IPS-NIHi11 (cell line): ENCODE data around the gene ADGRB3.

Source experiments
- DNase-seq: peaks from one replicate; pipeline ENCODE4 v3.0.0; 2012; ENCODE audit warnings: mixed read lengths, low spot score

The ADGRB3 gene

GRCh38 chr6:68704485-68704884, 69.4 kb downstream of the ADGRB3 start:
- DNase-seq, result no peak

- no peak for DNase-seq
Measured at GRCh38 chr6:68709091-68709490, 74.0 kb downstream of the ADGRB3 start.

GRCh38 chr6:68709882-68710281, 74.8 kb downstream of the ADGRB3 start:
- no peak for DNase-seq

GRCh38 chr6:68710496-68710895, 75.4 kb downstream of the ADGRB3 start:
- DNase-seq, result no peak

- DNase-seq, result no peak
Measured at GRCh38 chr6:68710916-68711315, 75.8 kb downstream of the ADGRB3 start.

GRCh38 chr6:68711386-68712000, 76.4 kb downstream of the ADGRB3 start:
- DNase-seq, result no peak

GRCh38 chr6:68716620-68717019, 81.5 kb downstream of the ADGRB3 start:
- DNase-seq, result no peak

- DNase-seq, result no peak
Measured at GRCh38 chr6:68718385-68719073, 83.4 kb downstream of the ADGRB3 start.

GRCh38 chr6:68719761-68720160, 84.7 kb downstream of the ADGRB3 start:
- no peak for DNase-seq

- DNase-seq, result no peak
Measured at GRCh38 chr6:68722891-68723527, 87.9 kb downstream of the ADGRB3 start.

- no peak for DNase-seq
Measured at GRCh38 chr6:68724060-68724459, 89.0 kb downstream of the ADGRB3 start.

- no peak for DNase-seq
Measured at GRCh38 chr6:68726337-68726736, 91.3 kb downstream of the ADGRB3 start.

GRCh38 chr6:68726992-68727391, 91.9 kb downstream of the ADGRB3 start:
- no peak for DNase-seq

GRCh38 chr6:68727699-68728098, 92.6 kb downstream of the ADGRB3 start:
- DNase-seq, result no peak

GRCh38 chr6:68728159-68728979, 93.3 kb downstream of the ADGRB3 start:
- DNase-seq, result no peak

GRCh38 chr6:68729377-68729903, 94.4 kb downstream of the ADGRB3 start:
- no peak for DNase-seq

- no peak for DNase-seq
Measured at GRCh38 chr6:68730291-68731054, 95.4 kb downstream of the ADGRB3 start.

- DNase-seq, result no peak
Measured at GRCh38 chr6:68732423-68732822, 97.3 kb downstream of the ADGRB3 start.

- DNase-seq, result no peak
Measured at GRCh38 chr6:68735866-68736265, 100.8 kb downstream of the ADGRB3 start.

- DNase-seq, result no peak
Measured at GRCh38 chr6:68737061-68737460, 102.0 kb downstream of the ADGRB3 start.

GRCh38 chr6:68738039-68738438, 103.0 kb downstream of the ADGRB3 start:
- DNase-seq, result no peak
